ENCODE results near the gene CTSS. TPM values are rescaled to one million over a fixed set of nuclear protein-coding genes. Genes with fewer than 3 reads are reported as not detected.
"Not testable (repeated sequence)": the region's sequence is repeated elsewhere in the genome, so short reads cannot be mapped to it uniquely, and the experiment has no call there.

The CTSS gene
- total RNA-seq, 1 donor from 2014 or later = 0.16 TPM

DNA sequence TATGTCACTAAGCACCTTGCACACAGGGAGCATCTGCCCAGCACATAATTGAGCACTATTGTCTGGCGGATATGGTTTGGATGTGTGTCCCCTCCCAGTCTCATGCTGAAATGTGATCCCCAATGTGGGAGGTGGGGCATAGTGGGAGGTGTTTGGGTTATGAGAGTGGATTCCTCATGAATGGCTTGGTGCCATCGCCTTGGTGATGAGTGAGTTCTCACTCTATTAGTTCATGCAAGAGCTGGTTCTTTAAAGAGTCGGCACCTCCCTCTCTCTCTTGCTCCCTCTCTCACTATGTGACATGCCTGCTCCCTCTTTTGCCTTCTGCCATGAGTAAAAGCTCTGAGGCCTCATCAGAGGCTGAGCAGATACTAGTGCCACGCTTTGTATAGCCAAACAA is 32.9 kb upstream of the CTSS start:
- no peak overlapping the region for H3K27ac Mint-ChIP-seq (ENCODE audit: unreplicated experiment)
- peaks cover 8% of the 10 kb centered on the region for H3K36me3 Mint-ChIP-seq (ENCODE audit: low read depth)
- H3K27me3 Mint-ChIP-seq (ENCODE audit: low read depth) = no peaks in the 10 kb centered on the region
- TF ChIP-seq CTCF (conservative IDR thresholded peaks at IDR 0.05) = no peak
- no peak overlapping the region for H3K4me3 Mint-ChIP-seq
- peaks cover 12% of the 10 kb centered on the region for H3K4me1 Mint-ChIP-seq
- no peak for DNase-seq (ENCODE audit: low read depth, low spot score)
- no peaks in the 10 kb centered on the region for H3K9me3 Mint-ChIP-seq

DNA sequence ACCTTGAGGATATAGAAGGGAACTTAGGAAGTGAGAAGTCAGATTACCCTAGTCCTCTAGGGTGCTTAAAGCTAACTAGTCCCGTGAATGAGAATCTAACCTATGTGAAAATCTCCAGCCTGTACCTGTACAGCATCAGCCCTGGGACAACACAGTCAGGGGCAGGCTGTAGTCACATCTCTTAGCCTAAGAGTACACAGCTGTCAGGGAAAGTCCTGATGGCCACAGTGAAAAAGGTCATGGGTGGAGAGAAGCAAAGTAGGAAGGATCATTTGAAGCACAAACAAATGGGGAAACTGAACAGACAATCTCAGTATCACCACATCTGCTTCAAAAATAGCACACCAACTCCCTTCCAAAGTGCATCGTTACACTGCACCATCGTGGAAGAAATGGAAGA is 30.8 kb upstream of the CTSS start:
- no peak overlapping the region for H3K4me3 Mint-ChIP-seq
- H3K27me3 Mint-ChIP-seq (ENCODE audit: low read depth) = no peaks in the 10 kb centered on the region
- H3K9me3 Mint-ChIP-seq = no peaks in the 10 kb centered on the region
- no peak overlapping the region for H3K27ac Mint-ChIP-seq (ENCODE audit: unreplicated experiment)
- no peak for TF ChIP-seq CTCF (conservative IDR thresholded peaks at IDR 0.05)
- H3K36me3 Mint-ChIP-seq (ENCODE audit: low read depth) = peaks cover 5% of the 10 kb centered on the region
- peaks cover 12% of the 10 kb centered on the region for H3K4me1 Mint-ChIP-seq
- DNase-seq (ENCODE audit: low read depth, low spot score) = no peak

- not testable (repeated sequence) for H3K27me3 Mint-ChIP-seq (ENCODE audit: low read depth); H3K9me3 Mint-ChIP-seq; H3K4me3 Mint-ChIP-seq; H3K4me1 Mint-ChIP-seq; DNase-seq (ENCODE audit: low read depth, low spot score); H3K27ac Mint-ChIP-seq (ENCODE audit: unreplicated experiment); H3K36me3 Mint-ChIP-seq (ENCODE audit: low read depth)
Observed at GRCh38 chr1:150793778-150794177, 28.2 kb upstream of the CTSS start.

DNA sequence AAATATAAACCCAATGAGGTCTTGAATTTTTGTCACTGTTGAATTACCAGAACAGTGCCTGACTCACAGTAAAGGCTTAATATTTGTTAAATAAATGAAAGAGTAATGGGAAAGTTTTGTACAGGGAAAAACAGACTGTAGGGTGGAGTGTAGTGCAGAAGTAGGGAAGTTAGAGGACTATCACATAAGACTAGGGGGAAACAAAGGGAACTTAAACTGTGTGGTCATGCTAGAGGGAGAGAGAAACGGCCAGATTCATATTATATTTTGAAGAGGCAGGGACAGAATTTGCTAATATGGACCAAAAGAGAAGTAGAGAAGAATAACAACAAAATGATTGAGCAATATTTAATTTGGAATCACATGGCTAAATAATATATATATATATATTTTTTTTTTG is 27.6 kb upstream of the CTSS start:
- no peaks in the 10 kb centered on the region for H3K27me3 Mint-ChIP-seq (ENCODE audit: low read depth)
- H3K4me1 Mint-ChIP-seq = peaks cover under 1% of the 10 kb centered on the region
- no peak overlapping the region for H3K27ac Mint-ChIP-seq (ENCODE audit: unreplicated experiment)
- peaks cover 5% of the 10 kb centered on the region for H3K36me3 Mint-ChIP-seq (ENCODE audit: low read depth)
- H3K9me3 Mint-ChIP-seq = no peaks in the 10 kb centered on the region
- TF ChIP-seq CTCF (conservative IDR thresholded peaks at IDR 0.05) = no peak
- H3K4me3 Mint-ChIP-seq = no peak overlapping the region
- DNase-seq (ENCODE audit: low read depth, low spot score) = no peak

GRCh38 chr1:150791585-150791984 is 26.0 kb upstream of the CTSS start:
- Mint-ChIP-seq H3K27me3 (ENCODE audit: low read depth) (no peaks in the 10 kb centered on the region), H3K4me1 (no peaks in the 10 kb centered on the region), H3K4me3 (no peak overlapping the region), H3K36me3 (ENCODE audit: low read depth) (peaks cover 2% of the 10 kb centered on the region), H3K27ac (ENCODE audit: unreplicated experiment) (no peak overlapping the region), H3K9me3 (no peaks in the 10 kb centered on the region)
- TF ChIP-seq CTCF (conservative IDR thresholded peaks at IDR 0.05) = no peak
- DNase-seq (ENCODE audit: low read depth, low spot score) = no peak

GRCh38 chr1:150789396-150789795 is 23.8 kb upstream of the CTSS start:
- Mint-ChIP-seq H3K4me1 (no peaks in the 10 kb centered on the region), H3K4me3 (no peak overlapping the region), H3K9me3 (no peaks in the 10 kb centered on the region), H3K27me3 (ENCODE audit: low read depth) (no peaks in the 10 kb centered on the region), H3K36me3 (ENCODE audit: low read depth) (no peaks in the 10 kb centered on the region), H3K27ac (ENCODE audit: unreplicated experiment) (no peak overlapping the region)
- TF ChIP-seq CTCF (conservative IDR thresholded peaks at IDR 0.05) = no peak
- no peak for DNase-seq (ENCODE audit: low read depth, low spot score)

All from neural crest cell (in vitro differentiated cells).